ENCODE results near the gene TCEAL1. TPM values are rescaled to one million over a fixed set of nuclear protein-coding genes. Genes with fewer than 3 reads are reported as not detected.

TCEAL1 gene
- total RNA-seq, 2 experiments from 2014 or later, result 11.7 to 18.1 TPM

- Histone ChIP-seq H3K9me2 (ENCODE audit: insufficient read depth, low read length) (no peaks in the 10 kb centered on the region), H3K27ac (ENCODE audit: low read depth, low read length, poor library complexity, severe bottlenecking) (no peak overlapping the region), H3K9me3 (ENCODE audit: low read length) (no peaks in the 10 kb centered on the region), H3K4me2 (ENCODE audit: low read length) (no peak overlapping the region), H3K4me3 (ENCODE audit: low read depth, low read length, poor library complexity, severe bottlenecking) (no peak overlapping the region), H3K36me3 (ENCODE audit: insufficient read depth, low read length) (no peaks in the 10 kb centered on the region), H3K4me1 (ENCODE audit: insufficient read depth, low read length, poor library complexity, severe bottlenecking) (peaks cover 14% of the 10 kb centered on the region), H2AFZ (ENCODE audit: low read length) (no peak overlapping the region), H3K79me2 (ENCODE audit: insufficient read depth, low read depth, low read length) (no peaks in the 10 kb centered on the region), H4K20me1 (ENCODE audit: insufficient read depth, low read length) (no peaks in the 10 kb centered on the region)
- intact Hi-C loops (cut with micrococcal nuclease; ENCODE audit: unreplicated experiment), result no loop called here
- no TSS peak for BruUV-seq (replicated peaks)
- ChIA-PET CTCF (ENCODE audit: unreplicated experiment) (no interaction called here), POLR2A (interaction anchor here (1.0 to 1.4 kb wide), 2 partner anchors 10 to 77 kb away, joined by 3 read pairs; no protein-coding TSS in a partner anchor)
- no peak for DNase-seq (ENCODE audit: low spot score)
- TF ChIP-seq EZH2phosphoT487 (IDR thresholded peaks at IDR 0.05; ENCODE audit: borderline replicate concordance, low read depth, low read length) (no peak), CTCF (conservative IDR thresholded peaks at IDR 0.05; ENCODE audit: low read length) (no peak)
These were observed 2.4 kb downstream of the TCEAL1 start for GRCh38 chrX:103631145-103631544.

DNA sequence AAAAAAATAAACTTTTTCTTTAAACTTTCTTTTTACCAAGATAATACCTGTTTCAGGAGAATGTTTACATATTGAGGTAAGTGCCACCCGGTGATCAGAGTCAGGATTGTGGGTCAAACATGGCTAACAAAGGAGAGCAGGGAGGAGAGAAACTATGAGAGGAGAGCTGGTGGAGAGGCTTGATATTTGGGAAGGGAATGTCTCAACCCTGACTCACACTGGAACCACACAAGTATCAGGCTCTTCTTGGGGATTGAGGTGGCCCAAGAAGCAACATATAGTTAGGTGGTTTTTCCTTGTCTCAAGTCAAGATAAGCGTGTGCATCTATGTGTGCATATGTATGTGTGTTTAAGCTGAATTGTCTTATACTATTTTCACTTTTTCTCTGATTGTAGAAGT is 6.7 kb downstream of the TCEAL1 start:
- Histone ChIP-seq H3K27ac (ENCODE audit: low read depth, low read length, poor library complexity, severe bottlenecking) (no peak overlapping the region), H3K79me2 (ENCODE audit: insufficient read depth, low read depth, low read length) (no peaks in the 10 kb centered on the region), H3K9me3 (ENCODE audit: low read length) (no peaks in the 10 kb centered on the region), H3K9me2 (ENCODE audit: insufficient read depth, low read length) (no peaks in the 10 kb centered on the region), H3K4me3 (ENCODE audit: low read depth, low read length, poor library complexity, severe bottlenecking) (no peak overlapping the region), H3K4me1 (ENCODE audit: insufficient read depth, low read length, poor library complexity, severe bottlenecking) (no peaks in the 10 kb centered on the region), H2AFZ (ENCODE audit: low read length) (no peak overlapping the region), H3K36me3 (ENCODE audit: insufficient read depth, low read length) (no peaks in the 10 kb centered on the region), H4K20me1 (ENCODE audit: insufficient read depth, low read length) (no peaks in the 10 kb centered on the region), H3K4me2 (ENCODE audit: low read length) (no peak overlapping the region)
- intact Hi-C loops (cut with micrococcal nuclease; ENCODE audit: unreplicated experiment), result no loop called here
- BruUV-seq (replicated peaks), result no TSS peak
- ChIA-PET POLR2A (no interaction called here), CTCF (ENCODE audit: unreplicated experiment) (no interaction called here)
- no peak for DNase-seq (ENCODE audit: low spot score)
- TF ChIP-seq EZH2phosphoT487 (IDR thresholded peaks at IDR 0.05; ENCODE audit: borderline replicate concordance, low read depth, low read length), result no peak
- TF ChIP-seq CTCF (conservative IDR thresholded peaks at IDR 0.05; ENCODE audit: low read length), result no peak

DNA sequence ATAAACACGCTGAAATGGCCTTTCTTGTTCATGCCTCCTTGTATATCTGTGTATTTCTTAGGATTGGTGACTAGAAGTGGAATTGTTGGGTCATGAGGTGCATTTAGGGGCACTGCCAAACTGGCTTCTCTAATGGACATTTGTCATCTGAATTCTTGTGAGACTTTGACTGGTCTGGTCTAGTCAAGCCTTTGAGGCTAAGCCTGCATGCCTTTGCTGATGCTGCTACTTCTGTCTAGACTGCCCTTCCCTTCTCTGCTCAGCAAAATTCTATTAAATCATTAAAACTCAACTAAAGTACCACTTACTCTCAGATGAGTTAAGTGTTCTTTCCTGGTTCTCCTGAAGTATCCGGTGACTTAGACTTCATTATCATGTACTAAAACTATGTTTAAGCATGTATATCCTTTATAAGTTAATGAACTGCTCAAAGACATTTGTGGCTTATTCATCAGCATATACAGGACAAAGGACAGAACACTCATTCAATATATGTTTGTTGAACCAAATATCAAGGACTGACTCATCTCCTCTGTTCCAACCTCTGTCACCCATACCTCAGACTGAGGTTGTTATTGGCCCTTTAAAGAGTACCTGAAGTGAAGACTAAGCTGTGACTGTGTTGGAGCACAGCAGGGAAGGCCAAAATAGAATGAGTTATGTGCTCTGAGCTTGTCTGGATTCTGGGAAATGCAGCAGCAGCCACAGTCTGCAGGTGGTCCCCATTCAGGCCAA is 9.0 kb downstream of the TCEAL1 start:
- POLR2A ChIA-PET, result no interaction called here

More for the DNA sequence above, 9.0 kb downstream of the TCEAL1 start:
- no peak overlapping the region for H3K4me3 ChIP-seq (ENCODE audit: low read depth, low read length, poor library complexity, severe bottlenecking)
- no peak for TF ChIP-seq CTCF (conservative IDR thresholded peaks at IDR 0.05; ENCODE audit: low read length)
- no peak for TF ChIP-seq EZH2phosphoT487 (IDR thresholded peaks at IDR 0.05; ENCODE audit: borderline replicate concordance, low read depth, low read length)
- H2AFZ ChIP-seq (ENCODE audit: low read length), result no peak overlapping the region
- intact Hi-C loops (cut with micrococcal nuclease; ENCODE audit: unreplicated experiment), result no loop called here
- BruUV-seq (replicated peaks), result no TSS peak
- H3K79me2 ChIP-seq (ENCODE audit: insufficient read depth, low read depth, low read length), result no peaks in the 10 kb centered on the region
- no peaks in the 10 kb centered on the region for H3K4me1 ChIP-seq (ENCODE audit: insufficient read depth, low read length, poor library complexity, severe bottlenecking)
- CTCF ChIA-PET (ENCODE audit: unreplicated experiment), result no interaction called here
- H4K20me1 ChIP-seq (ENCODE audit: insufficient read depth, low read length), result no peaks in the 10 kb centered on the region
- H3K27ac ChIP-seq (ENCODE audit: low read depth, low read length, poor library complexity, severe bottlenecking), result no peak overlapping the region
- DNase-seq (ENCODE audit: low spot score), result no peak
- H3K4me2 ChIP-seq (ENCODE audit: low read length), result no peak overlapping the region
- H3K36me3 ChIP-seq (ENCODE audit: insufficient read depth, low read length), result no peaks in the 10 kb centered on the region
- no peaks in the 10 kb centered on the region for H3K9me2 ChIP-seq (ENCODE audit: insufficient read depth, low read length)
- H3K9me3 ChIP-seq (ENCODE audit: low read length), result no peaks in the 10 kb centered on the region

Measured in OCI-LY7 (cell line).